Stomach smooth muscle (tissue), 2 donors: ENCODE results near the gene B3GNT2.

Source experiments
- H3K27ac ChIP-seq: one replicate; pipeline ENCODE4 v1.7.0; 2013; ENCODE audit warnings: mild to moderate bottlenecking, low read length, inconsistent platforms
- H3K27me3 ChIP-seq, 2 donors: one replicate each; pipeline ENCODE4 v1.7.0; 2013; ENCODE audit warnings: low read length in 2 of 2; ENCODE audit not compliant: insufficient read depth in 2 of 2, control insufficient read depth in 1 of 2
- H3K36me3 ChIP-seq, 2 donors: one replicate each; pipeline ENCODE4 v1.7.0; 2013; ENCODE audit warnings: low read length in 2 of 2; ENCODE audit not compliant: control insufficient read depth in 2 of 2, insufficient read depth in 2 of 2
- H3K4me1 ChIP-seq: one replicate; pipeline ENCODE4 v1.7.0; 2013; ENCODE audit warnings: low read length; ENCODE audit not compliant: control insufficient read depth, insufficient read depth
- H3K4me3 ChIP-seq, 2 donors: one replicate each; pipeline ENCODE4 v1.7.0; 2013; ENCODE audit warnings: low read length in 2 of 2
- H3K9ac ChIP-seq, 2 donors: one replicate each; pipeline ENCODE4 v1.7.0; 2013; ENCODE audit warnings: low read length in 2 of 2, mild to moderate bottlenecking in 1 of 2
- H3K9me3 ChIP-seq, 2 donors: one replicate each; pipeline ENCODE4 v1.7.0; 2013; ENCODE audit warnings: low read length in 2 of 2; ENCODE audit not compliant: control insufficient read depth in 2 of 2
- donor health status: healthy.
- donor health status: Pancreatic carcinoma.

Gene B3GNT2

DNA sequence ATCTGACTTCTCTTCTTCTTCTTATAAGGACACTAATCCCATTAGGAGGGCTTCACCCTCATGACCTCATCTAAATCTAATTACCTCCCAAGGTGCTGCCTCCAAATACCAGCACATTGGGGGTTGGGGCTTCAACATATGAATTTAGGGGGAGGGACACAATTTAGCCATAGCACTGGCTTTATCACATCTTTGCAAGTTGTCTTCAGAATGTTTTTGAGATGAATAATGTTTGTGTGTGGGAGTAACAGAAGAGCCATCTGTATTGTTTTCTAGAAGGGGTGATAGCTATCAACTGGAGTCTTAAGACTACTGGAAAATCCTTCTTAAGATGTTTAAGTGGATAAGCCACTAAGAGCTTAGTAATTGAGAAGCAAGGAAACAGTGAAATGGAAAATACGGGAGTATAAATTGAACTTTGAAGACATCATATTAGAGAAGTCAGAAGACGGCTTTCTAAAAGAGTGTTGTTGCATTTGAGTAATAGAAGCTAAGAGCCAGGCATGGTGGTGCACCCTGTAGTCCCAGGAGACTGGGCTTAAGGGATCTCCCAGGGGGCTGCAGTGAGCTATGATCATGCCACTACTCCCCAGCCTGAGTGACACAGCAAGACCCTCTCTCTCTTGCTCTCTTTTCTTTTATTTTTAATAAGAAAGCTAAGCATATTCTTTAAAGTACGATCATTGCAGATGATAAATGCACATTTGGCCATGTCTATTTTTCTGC is 32.6 kb upstream of the B3GNT2 start:
- H3K4me1 ChIP-seq = no peaks in the 10 kb centered on the region
- H3K27ac ChIP-seq = no peak overlapping the region
- H3K9ac ChIP-seq = no peak overlapping the region
- H3K9me3 ChIP-seq = no peaks in the 10 kb centered on the region
- no peaks in the 10 kb centered on the region for H3K36me3 ChIP-seq
- no peak overlapping the region for H3K4me3 ChIP-seq
- H3K27me3 ChIP-seq = no peaks in the 10 kb centered on the region

DNA sequence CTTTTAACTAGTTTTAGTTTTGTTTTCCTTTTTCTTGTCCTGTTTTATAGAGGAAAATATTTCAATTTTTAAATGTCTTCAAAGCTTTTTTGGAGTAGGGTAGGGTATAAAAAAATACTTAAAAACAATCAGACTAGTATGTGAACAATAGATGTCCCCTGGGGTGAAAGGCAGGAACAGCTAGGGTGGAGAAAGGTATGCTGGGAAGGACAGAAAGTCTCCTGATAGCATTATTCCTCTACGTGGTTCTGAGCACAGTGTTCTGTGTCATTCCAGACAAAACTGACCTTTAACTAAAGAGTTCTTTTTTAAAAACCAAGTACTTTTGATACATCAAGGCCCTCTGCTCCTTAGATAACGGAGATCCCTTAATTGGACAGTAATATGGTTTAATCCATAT is 32.1 kb upstream of the B3GNT2 start:
- Histone ChIP-seq H3K27me3 (no peaks in the 10 kb centered on the region), H3K36me3 (no peaks in the 10 kb centered on the region), H3K27ac (no peak overlapping the region), H3K4me3 (no peak overlapping the region), H3K4me1 (no peaks in the 10 kb centered on the region), H3K9ac (no peak overlapping the region), H3K9me3 (no peaks in the 10 kb centered on the region)

DNA sequence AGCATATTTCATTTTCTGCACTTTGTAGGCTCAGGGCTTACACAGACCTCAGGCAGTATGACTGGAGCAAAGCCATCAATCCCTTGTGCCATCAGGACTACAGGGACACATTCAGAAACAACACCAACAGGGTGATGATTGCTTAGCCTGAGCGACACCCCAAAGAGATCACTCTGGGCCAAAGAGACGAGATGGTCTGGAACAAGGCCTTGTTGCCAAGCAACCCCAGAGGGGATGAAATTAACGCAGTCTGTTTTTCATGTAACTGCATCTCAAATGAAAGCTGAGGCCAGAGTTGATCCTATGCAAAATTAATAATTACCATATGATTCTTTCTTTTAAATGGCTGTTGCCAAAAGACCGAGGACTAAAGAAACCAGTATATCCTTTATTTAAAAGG is 20.2 kb upstream of the B3GNT2 start:
- Histone ChIP-seq H3K9ac (no peak overlapping the region), H3K4me1 (peaks cover 6% of the 10 kb centered on the region), H3K9me3 (no peaks in the 10 kb centered on the region), H3K27me3 (no peaks in the 10 kb centered on the region), H3K4me3 (no peak overlapping the region), H3K36me3 (no peaks in the 10 kb centered on the region), H3K27ac (no peak overlapping the region)

DNA sequence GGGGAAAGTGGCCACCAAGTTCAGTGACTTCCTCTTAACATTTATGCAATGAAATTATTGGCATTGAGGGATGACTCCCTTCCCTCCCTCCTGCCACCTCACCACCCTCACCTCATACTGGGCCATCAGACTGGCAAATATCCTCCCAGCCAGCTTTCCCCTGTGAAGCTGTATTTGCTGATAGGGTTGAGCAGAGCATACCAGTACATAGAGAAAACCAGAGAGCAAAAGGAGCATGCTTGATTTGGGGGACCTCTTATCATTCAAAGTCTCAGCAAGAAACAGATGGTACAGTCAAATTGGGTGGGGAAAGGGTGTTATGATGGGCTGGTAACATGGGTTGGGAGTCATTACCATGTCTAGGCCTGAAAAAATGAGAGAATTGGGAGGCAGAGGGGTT is 19.1 kb upstream of the B3GNT2 start:
- Histone ChIP-seq H3K4me1 (peaks cover 6% of the 10 kb centered on the region), H3K9me3 (no peaks in the 10 kb centered on the region), H3K27ac (no peak overlapping the region), H3K36me3 (no peaks in the 10 kb centered on the region), H3K9ac (no peak overlapping the region), H3K4me3 (no peak overlapping the region), H3K27me3 (no peaks in the 10 kb centered on the region)

DNA sequence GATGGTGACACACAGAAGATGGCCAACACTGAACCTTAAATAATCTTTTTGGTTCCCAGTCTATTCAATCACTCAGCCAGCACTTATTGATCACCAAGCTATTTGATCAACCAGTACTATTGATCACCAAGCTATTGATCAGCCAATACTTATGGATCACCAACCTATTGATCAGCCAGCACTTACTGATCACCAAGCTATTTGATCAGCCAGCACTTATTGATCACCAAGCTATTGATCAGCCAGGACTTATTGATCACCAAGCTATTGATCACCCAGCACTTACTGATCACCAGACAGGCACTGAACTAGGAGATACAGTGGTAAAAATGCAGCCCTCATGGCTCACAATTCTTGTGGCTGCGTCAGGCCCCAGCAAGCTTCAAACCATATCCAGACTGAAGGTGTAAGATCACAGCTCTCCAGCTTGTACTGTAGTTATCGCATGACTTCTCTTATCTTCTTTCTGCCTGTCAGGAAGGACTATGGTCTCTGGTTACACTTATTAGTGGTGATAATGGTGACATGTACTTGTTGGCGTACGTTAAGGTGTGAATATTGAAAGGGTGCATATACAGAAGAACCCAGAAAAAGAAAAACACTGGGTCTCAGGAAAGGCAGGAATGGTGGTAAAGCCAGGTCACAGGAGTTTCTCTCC is 18.4 kb upstream of the B3GNT2 start:
- no peaks in the 10 kb centered on the region for H3K9me3 ChIP-seq
- no peak overlapping the region for H3K27ac ChIP-seq
- H3K4me3 ChIP-seq = no peak overlapping the region
- H3K4me1 ChIP-seq = peaks cover 6% of the 10 kb centered on the region
- no peaks in the 10 kb centered on the region for H3K36me3 ChIP-seq
- H3K9ac ChIP-seq = no peak overlapping the region
- no peaks in the 10 kb centered on the region for H3K27me3 ChIP-seq

DNA sequence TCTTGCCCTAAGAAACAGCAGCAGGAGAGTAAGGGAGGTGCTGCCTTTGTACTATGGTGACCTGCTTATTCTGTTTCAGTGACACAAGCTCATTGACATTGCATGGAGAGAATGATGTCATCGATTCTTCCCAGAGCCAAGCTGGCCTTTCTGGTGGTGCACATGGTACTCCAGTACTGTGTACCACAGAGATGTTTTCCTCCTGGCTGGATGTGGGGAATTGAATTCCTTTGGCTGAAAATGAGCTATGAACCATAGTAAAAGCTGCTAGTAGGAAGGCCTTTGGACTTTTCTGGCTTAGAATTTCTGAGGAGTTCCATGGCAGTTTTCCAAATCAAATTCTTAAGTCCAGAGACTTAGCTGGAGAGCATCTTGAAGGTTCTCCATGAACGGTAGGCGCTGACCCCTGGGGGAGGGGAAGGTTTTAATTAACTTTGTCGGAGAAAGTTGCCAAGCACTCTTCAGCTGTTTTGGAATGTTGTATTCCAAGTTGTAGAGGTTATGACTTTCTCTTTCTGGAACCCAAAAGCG is 17.1 kb upstream of the B3GNT2 start:
- Histone ChIP-seq H3K27me3 (no peaks in the 10 kb centered on the region), H3K27ac (no peak overlapping the region)

DNA sequence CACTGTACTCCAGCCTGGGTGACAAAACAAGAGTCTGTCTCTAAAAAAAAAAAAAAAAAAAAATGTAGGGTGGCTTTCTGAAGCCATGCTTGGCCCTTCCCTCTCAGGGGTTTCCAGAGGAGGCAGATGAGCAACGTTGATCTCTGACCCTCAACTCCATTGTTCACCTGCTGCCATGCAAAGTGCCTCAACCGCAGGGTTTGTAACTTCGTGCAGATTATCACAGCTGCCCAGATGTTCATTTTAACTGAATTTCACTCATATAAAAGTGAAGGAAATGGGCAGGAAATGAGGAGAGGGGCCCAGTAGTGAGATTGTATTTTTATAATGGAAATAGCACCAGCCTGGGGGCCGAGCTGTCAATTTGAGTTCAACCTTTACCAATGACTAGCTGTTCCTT is 14.9 kb upstream of the B3GNT2 start:
- Histone ChIP-seq H3K9ac (no peak overlapping the region), H3K36me3 (no peaks in the 10 kb centered on the region), H3K9me3 (no peaks in the 10 kb centered on the region), H3K27me3 (no peaks in the 10 kb centered on the region), H3K4me3 (no peak overlapping the region), H3K27ac (no peak overlapping the region), H3K4me1 (peaks cover 8% of the 10 kb centered on the region)

More for the DNA sequence above, 17.1 kb upstream of the B3GNT2 start:
- Histone ChIP-seq H3K4me3 (no peak overlapping the region), H3K9ac (no peak overlapping the region), H3K9me3 (no peaks in the 10 kb centered on the region), H3K4me1 (peaks cover 6% of the 10 kb centered on the region), H3K36me3 (no peaks in the 10 kb centered on the region)

DNA sequence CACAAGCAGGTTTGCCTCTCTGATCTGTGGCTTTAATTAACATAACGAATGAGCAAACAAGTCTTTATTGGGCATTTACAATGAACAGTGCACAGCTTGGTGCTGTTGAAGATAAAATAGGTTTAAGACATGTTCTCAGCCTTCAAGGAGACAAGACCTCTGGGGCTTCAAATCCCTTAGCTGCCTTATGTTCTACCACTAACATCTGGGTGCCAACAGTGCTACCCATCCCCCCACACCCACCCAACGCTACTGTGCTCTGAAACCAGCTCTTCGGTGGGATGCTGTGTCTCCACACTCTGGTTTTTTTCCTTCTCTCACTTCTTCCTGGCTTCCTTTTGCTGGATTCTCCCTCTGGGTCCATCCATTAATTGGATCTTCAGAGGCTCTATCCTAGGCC is 14.1 kb upstream of the B3GNT2 start:
- no peak overlapping the region for H3K4me3 ChIP-seq
- no peak overlapping the region for H3K27ac ChIP-seq
- peaks cover 8% of the 10 kb centered on the region for H3K4me1 ChIP-seq
- H3K9ac ChIP-seq = no peak overlapping the region
- no peaks in the 10 kb centered on the region for H3K9me3 ChIP-seq
- H3K36me3 ChIP-seq = no peaks in the 10 kb centered on the region
- H3K27me3 ChIP-seq = no peaks in the 10 kb centered on the region

DNA sequence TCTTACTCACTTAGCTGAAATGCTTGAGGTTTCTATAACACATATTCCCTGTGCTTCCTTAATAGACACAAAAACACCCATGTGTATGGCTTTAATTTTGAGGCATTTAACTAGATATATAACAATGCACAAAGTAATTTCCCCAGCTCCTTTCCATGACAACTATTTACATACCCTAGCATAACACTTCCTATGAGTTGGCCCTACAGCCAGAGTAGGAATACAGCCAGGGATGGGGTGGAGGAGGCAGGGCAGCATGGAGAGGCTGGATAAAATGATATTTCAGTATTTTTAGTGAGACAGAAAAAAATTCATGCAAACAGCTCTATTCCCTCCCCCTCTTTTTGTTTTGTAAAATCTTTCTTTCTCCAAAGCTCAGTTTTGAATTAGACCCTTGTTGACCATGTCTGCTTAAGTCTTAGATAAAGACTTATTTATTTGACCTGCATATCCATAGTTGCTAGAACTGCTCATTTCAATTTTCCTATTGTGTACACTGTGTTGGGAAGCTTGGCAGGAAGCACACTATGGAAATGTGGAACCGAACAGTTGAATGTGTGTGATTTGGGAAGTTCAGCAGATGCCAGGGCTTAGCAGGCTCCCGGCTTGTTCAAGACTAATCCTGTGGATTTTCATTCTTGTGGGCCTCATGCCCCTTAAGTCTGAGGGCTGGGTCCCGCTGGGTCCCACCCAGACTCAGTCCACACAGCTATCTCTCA is 11.2 kb upstream of the B3GNT2 start:
- Histone ChIP-seq H3K9me3 (no peaks in the 10 kb centered on the region), H3K4me1 (peaks cover 2% of the 10 kb centered on the region), H3K27me3 (no peaks in the 10 kb centered on the region), H3K27ac (no peak overlapping the region), H3K36me3 (no peaks in the 10 kb centered on the region), H3K4me3 (no peak overlapping the region), H3K9ac (no peak overlapping the region)

DNA sequence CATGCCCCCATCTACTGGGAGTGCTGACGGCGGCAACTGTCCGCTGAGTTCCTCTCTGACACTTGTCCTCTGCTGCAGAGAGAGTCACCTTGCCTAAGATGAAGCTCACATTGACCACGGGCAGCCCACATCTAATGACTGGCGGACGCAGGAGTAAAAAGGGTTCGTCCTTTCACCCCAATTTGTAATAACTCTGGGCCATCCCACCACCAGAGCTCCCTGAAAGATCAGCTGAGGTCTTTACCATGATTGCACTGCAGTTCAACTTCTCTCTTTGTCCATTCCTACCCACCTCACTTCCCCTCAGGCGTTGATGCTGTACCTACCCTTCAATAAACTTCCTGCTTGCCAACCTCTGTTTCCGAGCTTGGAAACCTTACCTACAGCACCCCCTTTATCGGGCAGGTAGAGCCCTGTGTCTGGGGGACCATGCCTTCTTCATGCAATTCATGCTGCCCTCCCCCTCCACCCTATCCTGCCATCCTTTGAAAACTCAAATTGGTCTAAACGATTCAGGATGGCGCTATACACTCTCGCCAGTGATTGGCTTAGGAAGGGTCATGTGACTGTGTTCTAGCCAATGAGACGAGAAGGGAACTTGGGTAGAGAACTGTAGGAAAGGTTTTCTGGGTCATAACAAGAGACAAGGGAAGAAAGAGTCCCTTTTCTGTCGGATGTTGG is 10.3 kb upstream of the B3GNT2 start:
- Histone ChIP-seq H3K27me3 (no peaks in the 10 kb centered on the region), H3K9me3 (no peaks in the 10 kb centered on the region), H3K4me3 (no peak overlapping the region), H3K4me1 (peaks cover 2% of the 10 kb centered on the region), H3K9ac (no peak overlapping the region), H3K36me3 (no peaks in the 10 kb centered on the region), H3K27ac (no peak overlapping the region)
